ENCODE data around the gene DAP3.
"Not testable (repeated sequence)": the region's sequence is repeated elsewhere in the genome, so short reads cannot be mapped to it uniquely, and the experiment has no call there.

The DAP3 gene

DNA sequence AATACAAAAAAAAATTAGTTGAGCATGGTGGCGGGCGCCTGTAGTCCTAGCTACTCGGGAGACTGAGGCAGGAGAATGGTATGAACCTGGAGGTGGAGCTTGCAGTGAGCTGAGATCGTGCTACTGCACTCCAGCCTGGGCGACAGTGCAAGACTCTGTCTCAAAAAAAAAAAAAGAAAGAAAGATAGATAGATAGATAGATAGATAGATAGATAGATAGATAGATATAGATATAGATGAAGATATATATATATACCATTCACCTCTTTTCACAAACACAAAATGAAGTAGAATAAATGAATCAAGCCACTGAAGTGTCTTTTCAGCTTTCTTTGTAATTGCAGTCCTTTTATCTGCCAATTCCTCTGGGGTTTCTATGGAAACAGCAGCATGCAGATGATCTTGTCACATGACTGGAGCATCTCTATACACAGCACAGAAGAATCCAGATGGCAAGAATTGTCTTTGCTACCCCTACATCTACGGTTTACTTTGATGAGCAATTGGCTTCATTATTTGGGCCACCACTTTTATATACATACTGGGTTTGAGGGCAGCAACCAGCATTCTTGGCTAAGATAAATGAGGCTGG lies 29.7 kb downstream of the DAP3 start:
- DNase-seq (ENCODE audit: low read depth, low spot score) = not testable (repeated sequence)

GRCh38 chr1:155719703-155720102 lies 30.8 kb downstream of the DAP3 start:
- no peak for DNase-seq (ENCODE audit: low read depth, low spot score)

- DNase-seq (ENCODE audit: low read depth, low spot score) = no peak
Measured at GRCh38 chr1:155725142-155725541, 36.3 kb downstream of the DAP3 start.

- peak; percentile 79 for DNase-seq (ENCODE audit: low read depth, low spot score)
Measured at GRCh38 chr1:155729031-155729898, 40.4 kb downstream of the DAP3 start.

DNA sequence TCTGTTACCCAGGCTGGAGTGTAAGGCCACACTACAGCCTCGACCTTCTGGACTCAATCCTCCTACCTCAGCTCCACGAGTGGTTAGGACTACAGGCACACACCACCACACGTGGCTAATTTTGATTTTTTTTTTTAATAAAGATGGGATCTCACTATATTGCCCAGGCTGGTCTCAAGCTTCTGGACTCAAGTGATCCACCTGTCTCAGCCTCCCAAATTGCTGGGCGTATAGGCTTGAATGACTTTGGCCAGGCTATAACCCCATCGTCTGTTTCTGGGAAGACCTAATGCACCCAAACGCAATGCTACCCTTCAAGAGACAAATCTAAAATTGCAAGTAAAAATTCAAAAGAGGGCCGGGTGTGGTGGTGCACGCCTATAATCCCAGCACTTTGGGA lies 52.1 kb downstream of the DAP3 start:
- no peak for DNase-seq (ENCODE audit: low read depth, low spot score)

DNA sequence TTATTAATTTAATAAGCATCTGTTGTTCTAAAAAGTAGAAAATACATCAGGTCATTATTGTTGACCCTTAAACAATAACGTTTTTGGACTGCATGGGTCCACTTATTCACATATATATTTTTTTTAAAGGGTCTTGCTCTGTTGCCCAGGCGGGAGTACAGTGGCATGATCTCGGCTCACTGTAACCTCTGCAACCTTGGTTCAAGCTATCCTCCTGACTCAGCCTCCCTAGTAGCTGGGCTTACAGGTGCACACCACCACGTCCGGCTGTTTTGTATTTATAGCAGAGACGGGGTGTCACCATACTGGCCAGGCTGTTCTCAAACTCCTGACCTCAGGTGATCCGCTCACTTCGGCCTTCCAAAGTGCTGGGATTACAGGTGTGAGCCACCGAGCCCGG lies 53.0 kb downstream of the DAP3 start:
- no peak for DNase-seq (ENCODE audit: low read depth, low spot score)

DNA sequence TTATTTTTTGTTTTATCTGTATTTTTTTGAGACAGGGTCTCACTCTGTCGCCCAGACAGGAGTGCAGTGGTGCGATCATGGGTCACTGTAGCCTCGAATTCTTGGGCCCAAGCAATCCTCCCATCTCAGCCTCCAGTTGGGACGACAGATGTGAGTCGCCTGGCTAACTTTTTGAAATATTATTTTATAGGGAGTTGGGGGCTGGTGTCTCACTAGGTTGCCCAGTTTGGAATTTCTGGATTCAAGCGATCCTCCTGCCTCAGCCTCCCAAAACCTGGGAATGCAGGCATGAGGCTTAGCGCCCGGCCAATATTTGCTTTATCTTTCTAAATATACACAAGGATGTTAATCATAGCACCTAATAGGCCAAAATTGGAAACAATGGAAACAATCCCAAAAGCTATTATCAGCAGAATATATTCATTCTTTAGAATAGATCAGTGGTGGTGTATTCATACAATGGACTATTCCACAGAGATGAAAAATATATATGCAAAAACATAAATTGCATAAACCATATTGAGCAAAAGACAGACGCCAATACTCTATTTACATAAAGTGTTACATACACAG lies 55.9 kb downstream of the DAP3 start:
- DNase-seq (ENCODE audit: low read depth, low spot score) = no peak

DNA sequence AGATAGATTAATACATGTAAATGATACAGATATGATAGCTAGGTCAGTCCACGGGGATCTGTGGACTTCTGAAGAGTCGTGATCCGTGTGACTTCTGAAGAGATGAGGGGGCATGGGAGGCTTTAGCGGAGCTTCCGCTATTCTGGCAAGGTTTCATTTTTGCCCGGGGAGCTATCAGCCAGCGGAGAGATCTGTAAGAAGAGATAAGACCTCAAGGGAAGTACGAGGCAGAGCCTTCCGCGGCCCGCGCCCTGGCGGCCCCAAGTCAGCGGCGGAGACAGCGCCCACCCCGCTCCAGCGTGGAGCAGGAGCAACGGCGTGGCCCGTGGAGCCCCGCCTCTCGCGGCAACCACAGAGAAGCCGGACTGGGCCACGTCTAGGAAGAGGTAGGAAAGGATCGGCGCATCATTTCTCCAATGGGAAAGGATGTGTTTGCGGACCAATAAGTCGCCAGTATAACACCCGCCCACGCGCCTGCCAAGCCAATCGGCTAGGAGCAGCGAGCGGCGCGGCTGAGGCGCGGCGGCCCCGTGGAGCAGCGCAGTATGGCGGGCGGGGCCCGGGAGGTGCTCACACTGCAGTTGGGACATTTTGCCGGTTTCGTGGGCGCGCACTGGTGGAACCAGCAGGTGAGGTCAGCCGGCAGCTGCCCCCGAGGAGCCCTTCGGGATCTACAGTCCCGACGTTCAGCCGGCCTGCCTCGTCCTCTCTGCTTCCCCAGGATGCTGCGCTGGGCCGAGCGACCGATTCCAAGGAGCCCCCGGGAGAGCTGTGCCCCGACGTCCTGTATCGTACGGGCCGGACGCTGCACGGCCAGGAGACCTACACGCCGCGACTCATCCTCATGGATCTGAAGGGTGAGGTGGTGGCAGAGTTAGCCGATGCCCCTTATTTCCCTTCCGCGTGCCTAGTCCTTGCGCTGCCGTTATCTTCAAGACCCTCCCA lies 56.7 kb downstream of the DAP3 start:
- DNase-seq (ENCODE audit: low read depth, low spot score) = peak; percentile 98

- DNase-seq (ENCODE audit: low read depth, low spot score) = not testable (repeated sequence)
Measured at GRCh38 chr1:155747586-155747985, 58.7 kb downstream of the DAP3 start.

GRCh38 chr1:155748141-155748540 lies 59.2 kb downstream of the DAP3 start:
- not testable (repeated sequence) for DNase-seq (ENCODE audit: low read depth, low spot score)

- DNase-seq (ENCODE audit: low read depth, low spot score) = not testable (repeated sequence)
Measured at GRCh38 chr1:155759017-155759416, 70.1 kb downstream of the DAP3 start.

DNA sequence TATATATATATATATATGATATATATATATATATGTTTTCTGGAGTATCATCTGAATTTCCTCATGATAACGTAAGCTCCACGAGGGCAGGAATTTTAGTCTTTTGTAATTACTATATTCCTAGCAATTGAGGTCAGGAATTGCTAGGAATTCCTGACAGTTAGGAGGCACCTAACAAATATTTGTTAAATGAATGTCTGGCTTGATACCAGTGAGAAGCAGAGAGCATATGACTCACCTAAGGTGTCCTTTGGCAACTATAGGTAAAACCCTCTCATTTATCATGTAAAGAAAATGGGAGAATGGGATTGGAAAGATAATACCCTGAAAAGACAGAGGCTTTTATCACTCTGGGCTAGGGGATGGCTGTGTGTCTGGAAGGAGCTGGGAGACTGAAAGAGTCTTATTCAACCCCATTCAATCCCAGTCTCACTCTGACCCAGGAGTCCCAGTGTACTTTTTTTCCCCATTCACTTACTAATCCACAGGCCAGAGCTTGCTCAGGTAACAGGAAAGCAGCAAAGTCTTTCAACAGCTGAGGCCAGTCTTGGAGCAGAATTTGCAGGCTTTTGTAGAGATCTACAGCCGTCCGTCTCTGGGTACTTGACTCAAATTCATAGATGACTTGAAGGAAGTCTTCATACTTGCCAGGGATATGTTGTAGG lies 71.2 kb downstream of the DAP3 start:
- peak; percentile 11 for DNase-seq (ENCODE audit: low read depth, low spot score)

- no peak for DNase-seq (ENCODE audit: low read depth, low spot score)
Measured at GRCh38 chr1:155760751-155761475, 72.0 kb downstream of the DAP3 start.

DNA sequence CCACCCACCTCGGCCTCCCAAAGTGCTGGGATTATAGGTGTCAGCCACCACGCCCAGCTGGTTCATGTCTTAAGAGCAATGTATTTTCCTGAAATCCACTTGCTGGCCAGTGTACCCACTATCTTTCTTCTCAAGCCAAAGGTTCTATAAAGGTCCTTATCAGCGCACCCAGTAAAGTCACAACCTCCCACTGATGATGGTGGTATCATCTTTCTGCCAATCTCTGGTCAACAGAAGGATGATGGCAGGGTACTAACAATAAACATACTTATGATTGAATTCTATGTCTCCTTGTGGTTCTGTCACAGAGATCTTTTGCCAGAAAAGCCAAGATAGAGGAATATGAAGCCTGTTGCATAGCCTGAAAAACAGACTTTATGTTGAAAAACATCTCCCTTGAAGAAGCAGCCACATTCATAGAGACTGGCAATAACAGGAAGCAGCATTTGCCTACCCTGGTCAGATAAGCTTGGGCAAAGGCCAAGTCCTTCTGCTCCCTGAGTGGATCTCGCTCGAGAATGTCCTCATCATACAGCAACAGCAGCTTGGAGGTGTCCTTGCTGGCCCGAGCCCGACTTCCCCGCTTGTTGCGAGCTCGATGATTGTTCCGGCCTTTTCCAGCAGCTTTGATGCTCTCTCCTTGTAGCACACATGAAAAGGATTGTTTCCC lies 73.0 kb downstream of the DAP3 start:
- DNase-seq (ENCODE audit: low read depth, low spot score) = no peak

DNA sequence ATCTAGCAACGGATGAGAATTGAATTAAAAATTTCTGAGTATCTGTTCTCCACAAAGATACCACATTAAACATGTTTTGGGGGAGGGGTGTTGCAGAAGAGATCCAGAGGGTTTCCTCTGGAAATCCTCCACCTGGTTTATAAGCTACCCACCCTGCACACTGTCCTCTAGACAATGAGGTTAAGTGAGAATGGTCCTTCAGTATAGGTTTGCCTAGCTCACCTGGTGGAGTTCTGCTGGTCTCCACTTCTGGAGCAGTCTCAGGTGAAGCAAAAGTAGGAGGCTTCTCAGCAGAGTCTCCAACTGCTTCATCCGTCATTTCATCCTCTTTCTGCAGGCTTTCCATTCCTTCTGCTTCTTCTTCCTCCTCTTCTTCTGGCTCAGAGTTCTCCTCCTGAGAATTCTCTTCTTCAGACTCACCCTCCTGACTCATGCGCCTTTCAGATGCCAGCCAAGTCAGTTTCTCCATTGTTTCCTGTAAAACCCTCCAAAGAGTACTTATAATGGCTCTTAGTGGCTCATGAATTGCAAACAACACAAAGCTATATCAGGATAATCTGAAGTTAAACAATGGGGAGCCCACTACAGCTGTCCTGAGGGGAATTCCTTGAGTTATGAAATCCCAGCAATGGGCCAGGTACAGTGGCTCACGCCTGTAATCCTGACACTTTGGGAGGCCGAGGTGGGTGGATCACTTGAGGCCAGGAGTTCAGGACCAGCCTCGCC lies 74.4 kb downstream of the DAP3 start:
- DNase-seq (ENCODE audit: low read depth, low spot score) = peak; percentile 89

DNA sequence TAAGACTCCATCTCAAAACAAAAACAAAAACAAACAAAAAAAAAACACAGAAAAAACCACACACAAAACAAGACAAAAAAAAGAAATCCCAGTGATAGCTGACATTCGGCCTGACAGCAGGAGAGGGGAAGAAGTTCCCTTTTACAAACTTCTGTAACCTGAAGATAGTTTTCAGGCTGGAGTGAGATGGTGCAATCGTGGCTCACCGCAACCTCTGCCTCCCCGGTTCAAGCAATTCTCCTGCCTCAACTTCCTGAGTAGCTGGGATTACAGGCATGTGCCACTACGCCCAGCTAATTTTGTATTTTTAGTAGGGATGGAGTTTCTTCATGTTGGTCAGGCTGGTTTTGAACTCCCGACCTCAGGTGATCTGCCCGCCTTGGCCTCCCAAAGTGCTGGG lies 75.1 kb downstream of the DAP3 start:
- not testable (repeated sequence) for DNase-seq (ENCODE audit: low read depth, low spot score)

DNA sequence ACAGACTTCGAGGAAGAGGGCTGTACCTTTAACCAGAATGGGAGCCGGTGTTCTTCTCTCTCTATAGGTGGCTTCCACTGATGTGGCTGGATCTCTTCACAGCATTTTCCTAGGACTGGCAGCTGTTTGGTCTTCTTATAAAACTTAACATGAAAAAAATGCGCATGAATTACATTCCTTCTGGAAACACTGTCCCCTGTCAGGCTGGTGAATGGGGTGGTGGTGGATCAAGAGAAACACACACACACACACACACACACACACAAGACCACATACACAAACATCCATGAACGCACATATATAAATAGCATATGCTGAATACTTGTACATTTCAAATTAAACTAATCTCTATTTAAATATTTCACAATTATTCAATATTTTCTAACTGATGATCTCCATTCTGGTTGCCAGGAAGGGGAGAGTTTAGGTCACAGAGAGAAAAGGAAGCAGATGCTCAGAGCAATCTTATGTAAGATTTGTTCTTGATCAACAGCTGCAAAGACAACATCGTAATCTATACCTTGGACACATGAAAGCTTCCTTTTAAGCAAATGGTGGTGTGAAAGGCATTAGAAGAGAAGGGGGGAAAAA lies 78.6 kb downstream of the DAP3 start:
- DNase-seq (ENCODE audit: low read depth, low spot score) = not testable (repeated sequence)

GRCh38 chr1:155769257-155769656 lies 80.4 kb downstream of the DAP3 start:
- no peak for DNase-seq (ENCODE audit: low read depth, low spot score)

DNA sequence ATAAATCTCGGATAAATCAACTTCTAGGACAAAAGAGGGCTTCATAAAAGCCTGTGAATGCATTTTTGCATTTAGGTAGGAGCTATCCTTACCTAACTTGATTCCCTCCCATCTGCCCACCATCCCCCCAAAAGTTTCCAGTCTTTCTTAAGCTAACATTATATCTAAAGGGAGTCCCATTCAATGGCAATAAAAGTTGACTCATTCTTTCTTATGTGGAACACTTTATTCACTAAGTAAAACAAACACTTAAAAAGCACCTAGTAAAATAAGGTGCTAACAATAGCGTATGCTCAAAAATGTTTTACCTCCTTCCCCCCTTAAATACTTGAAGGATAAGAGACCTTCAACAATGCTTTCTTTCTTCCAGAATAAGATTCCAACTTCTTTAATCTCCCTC lies 84.3 kb downstream of the DAP3 start:
- no peak for DNase-seq (ENCODE audit: low read depth, low spot score)
